ENCODE measurements around the gene SMIM8.

DNA sequence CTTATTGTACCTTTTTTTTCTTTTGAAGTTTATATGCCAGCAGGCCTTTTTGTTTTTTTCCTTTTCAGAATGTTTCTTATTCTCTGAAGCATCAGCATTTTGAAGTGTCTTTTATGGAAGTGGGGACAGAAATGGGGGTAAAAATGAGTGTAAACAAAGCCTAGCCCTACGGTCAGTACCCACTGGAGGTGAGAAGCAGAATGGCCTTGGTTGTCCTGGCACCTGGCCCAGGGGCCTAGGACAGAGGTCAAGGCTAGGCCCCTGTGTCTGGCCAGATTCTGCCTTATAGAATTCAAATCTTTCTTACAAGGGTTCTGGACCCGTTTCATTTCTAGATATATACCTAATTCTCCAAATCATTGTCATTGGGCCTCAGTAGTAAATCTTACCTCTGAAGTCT lies 18.8 kb downstream of the SMIM8 start:
- TF ChIP-seq, protein P1, sequence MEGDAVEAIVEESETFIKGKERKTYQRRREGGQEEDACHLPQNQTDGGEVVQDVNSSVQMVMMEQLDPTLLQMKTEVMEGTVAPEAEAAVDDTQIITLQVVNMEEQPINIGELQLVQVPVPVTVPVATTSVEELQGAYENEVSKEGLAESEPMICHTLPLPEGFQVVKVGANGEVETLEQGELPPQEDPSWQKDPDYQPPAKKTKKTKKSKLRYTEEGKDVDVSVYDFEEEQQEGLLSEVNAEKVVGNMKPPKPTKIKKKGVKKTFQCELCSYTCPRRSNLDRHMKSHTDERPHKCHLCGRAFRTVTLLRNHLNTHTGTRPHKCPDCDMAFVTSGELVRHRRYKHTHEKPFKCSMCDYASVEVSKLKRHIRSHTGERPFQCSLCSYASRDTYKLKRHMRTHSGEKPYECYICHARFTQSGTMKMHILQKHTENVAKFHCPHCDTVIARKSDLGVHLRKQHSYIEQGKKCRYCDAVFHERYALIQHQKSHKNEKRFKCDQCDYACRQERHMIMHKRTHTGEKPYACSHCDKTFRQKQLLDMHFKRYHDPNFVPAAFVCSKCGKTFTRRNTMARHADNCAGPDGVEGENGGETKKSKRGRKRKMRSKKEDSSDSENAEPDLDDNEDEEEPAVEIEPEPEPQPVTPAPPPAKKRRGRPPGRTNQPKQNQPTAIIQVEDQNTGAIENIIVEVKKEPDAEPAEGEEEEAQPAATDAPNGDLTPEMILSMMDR (IDR thresholded peaks at IDR 0.05), result no peak
- no peak for TF ChIP-seq POLR2A (IDR thresholded peaks at IDR 0.05)
- no peak for TF ChIP-seq POLR2AphosphoS5 (IDR thresholded peaks at IDR 0.05; ENCODE audit: insufficient read depth in 1 of 2, low read depth in 1 of 2)
